Skin of body (tissue), 2 donors: ENCODE data around the gene GJB4. TPM values are rescaled to one million over a fixed set of nuclear protein-coding genes. Genes with fewer than 3 reads are reported as not detected.
"Not testable (repeated sequence)": the region's sequence is repeated elsewhere in the genome, so short reads cannot be mapped to it uniquely, and the experiment has no call there.

Source experiments
- DNase-seq: peaks from one replicate; lab custom pipeline; 2025; lab: John Stamatoyannopoulos, UW
- total RNA-seq: library from RNA; depleted of rRNA; stranded (reverse); fragments of >200 nt; gene quantifications from one replicate; pipeline ENCODE4 v1.2.3, GENCODE V29; 2014

The GJB4 gene
- 4.7 TPM for total RNA-seq

GRCh38 chr1:34759503-34760357, at the start of gene GJB4:
TSS of gene GJB4 (plus strand) at chr1:34759740. CDS start at chr1:34761255, 1,515 bp downstream.
- DNase-seq = no peak

- DNase-seq = no peak
These were observed 48.7 kb upstream of the GJB4 start for GRCh38 chr1:34710812-34711211.

- DNase-seq = no peak
These were observed 48.1 kb upstream of the GJB4 start for GRCh38 chr1:34711485-34711884.

GRCh38 chr1:34712007-34712688, 47.4 kb upstream of the GJB4 start:
- no peak for DNase-seq

- peak; percentile 9 for DNase-seq
These were observed 46.1 kb upstream of the GJB4 start for GRCh38 chr1:34713443-34713842.

- no peak for DNase-seq
These were observed 45.2 kb upstream of the GJB4 start for GRCh38 chr1:34714386-34714785.

- DNase-seq = no peak
These were observed 44.4 kb upstream of the GJB4 start for GRCh38 chr1:34715139-34715538.

GRCh38 chr1:34721241-34721640, 38.3 kb upstream of the GJB4 start:
- no peak for DNase-seq

- no peak for DNase-seq
These were observed 37.7 kb upstream of the GJB4 start for GRCh38 chr1:34721646-34722355.

- DNase-seq = no peak
These were observed 32.7 kb upstream of the GJB4 start for GRCh38 chr1:34726861-34727260.

- DNase-seq = no peak
These were observed 29.1 kb upstream of the GJB4 start for GRCh38 chr1:34730485-34730884.

GRCh38 chr1:34732831-34733230, 26.7 kb upstream of the GJB4 start:
- not testable (repeated sequence) for DNase-seq

GRCh38 chr1:34736692-34737091, 22.8 kb upstream of the GJB4 start:
- no peak for DNase-seq

- not testable (repeated sequence) for DNase-seq
These were observed 22.3 kb upstream of the GJB4 start for GRCh38 chr1:34737236-34737635.

GRCh38 chr1:34739613-34740012, 19.9 kb upstream of the GJB4 start:
- no peak for DNase-seq

GRCh38 chr1:34740161-34740868, 19.2 kb upstream of the GJB4 start:
- DNase-seq = no peak

GRCh38 chr1:34742667-34743270, 16.8 kb upstream of the GJB4 start:
- peak; percentile 4 for DNase-seq

GRCh38 chr1:34743775-34744174, 15.8 kb upstream of the GJB4 start:
- no peak for DNase-seq

- no peak for DNase-seq
These were observed 14.7 kb upstream of the GJB4 start for GRCh38 chr1:34744851-34745250.

- no peak for DNase-seq
These were observed 13.9 kb upstream of the GJB4 start for GRCh38 chr1:34745666-34746065.

GRCh38 chr1:34746101-34746500, 13.4 kb upstream of the GJB4 start:
- no peak for DNase-seq
